Nephron (organoid): ENCODE results near the gene SULF2.

Experiments
- H3K27ac Mint-ChIP-seq, 3 experiments: 2 replicates each; pipeline ENCODE4 v1.8.0; 2020; ENCODE audit warnings: mixed read lengths in 3 of 3, mild to moderate bottlenecking in 2 of 3, moderate library complexity in 1 of 3
- H3K27me3 Mint-ChIP-seq: 2 replicates; pipeline ENCODE4 v1.8.0; 2021; ENCODE audit warnings: low read depth, mild to moderate bottlenecking, moderate library complexity, mixed read lengths
- H3K36me3 Mint-ChIP-seq: 2 replicates; pipeline ENCODE4 v1.8.0; 2020; ENCODE audit warnings: low read depth, mixed read lengths
- H3K4me1 Mint-ChIP-seq: 2 replicates; pipeline ENCODE4 v1.8.0; 2020; ENCODE audit warnings: mixed read lengths
- H3K4me3 Mint-ChIP-seq, 3 experiments: 2 replicates each; pipeline ENCODE4 v1.8.0; 2020; ENCODE audit warnings: mild to moderate bottlenecking in 3 of 3, mixed read lengths in 3 of 3, moderate library complexity in 2 of 3
- H3K9me3 Mint-ChIP-seq: 2 replicates; pipeline ENCODE4 v1.8.0; 2020; ENCODE audit warnings: mixed read lengths
- CTCF ChIP-seq, 3 experiments: fragments of 200-600 bp; sonication (generic); IDR thresholded peaks; one replicate each; pipeline ENCODE4 v1.5.0; 2021; ENCODE audit warnings: antibody characterized with exemption in 3 of 3; ENCODE audit not compliant: unreplicated experiment in 3 of 3

The SULF2 gene

GRCh38 chr20:47818996-47819609 is 33.8 kb upstream of the SULF2 start:
- Mint-ChIP-seq H3K36me3 (no peaks in the 10 kb centered on the region), H3K27me3 (peaks cover 14% of the 10 kb centered on the region), H3K9me3 (peaks cover 2% of the 10 kb centered on the region), H3K4me1 (peaks cover 35% of the 10 kb centered on the region), H3K4me3 (no peak overlapping the region), H3K27ac (no peak overlapping the region)
- no peak for TF ChIP-seq CTCF (IDR thresholded peaks at IDR 0.05; ENCODE audit: unreplicated experiment in 3 of 3)

- TF ChIP-seq CTCF (IDR thresholded peaks at IDR 0.05; ENCODE audit: unreplicated experiment in 3 of 3) = no peak
- peaks cover 14% of the 10 kb centered on the region for H3K27me3 Mint-ChIP-seq
- peaks cover 9% of the 10 kb centered on the region for H3K9me3 Mint-ChIP-seq
- peaks cover 35% of the 10 kb centered on the region for H3K4me1 Mint-ChIP-seq
- H3K36me3 Mint-ChIP-seq = no peaks in the 10 kb centered on the region
- no peak overlapping the region for H3K27ac Mint-ChIP-seq
- no peak overlapping the region for H3K4me3 Mint-ChIP-seq
These were observed 33.2 kb upstream of the SULF2 start for GRCh38 chr20:47818466-47818865.

- Mint-ChIP-seq H3K27ac (no peak overlapping the region), H3K4me3 (peak overlapping the region in 1 of 3 experiments; percentile 23), H3K36me3 (no peaks in the 10 kb centered on the region), H3K4me1 (peaks cover 30% of the 10 kb centered on the region), H3K9me3 (peaks cover 11% of the 10 kb centered on the region), H3K27me3 (peaks cover 14% of the 10 kb centered on the region)
- TF ChIP-seq CTCF (IDR thresholded peaks at IDR 0.05; ENCODE audit: unreplicated experiment in 3 of 3) = no peak
These were observed 32.7 kb upstream of the SULF2 start for GRCh38 chr20:47818016-47818415.

GRCh38 chr20:47817573-47817972 is 32.3 kb upstream of the SULF2 start:
- no peak for TF ChIP-seq CTCF (IDR thresholded peaks at IDR 0.05; ENCODE audit: unreplicated experiment in 3 of 3)
- H3K4me1 Mint-ChIP-seq = peaks cover 26% of the 10 kb centered on the region
- H3K27ac Mint-ChIP-seq = no peak overlapping the region
- H3K9me3 Mint-ChIP-seq = peaks cover 13% of the 10 kb centered on the region
- H3K27me3 Mint-ChIP-seq = peaks cover 14% of the 10 kb centered on the region
- no peaks in the 10 kb centered on the region for H3K36me3 Mint-ChIP-seq
- H3K4me3 Mint-ChIP-seq = no peak overlapping the region

- H3K9me3 Mint-ChIP-seq = peaks cover 13% of the 10 kb centered on the region
- H3K4me1 Mint-ChIP-seq = peaks cover 24% of the 10 kb centered on the region
- H3K27ac Mint-ChIP-seq = peak overlapping the region in 1 of 3 experiments; percentile 37
- peak overlapping the region in 1 of 3 experiments; percentile 3 for H3K4me3 Mint-ChIP-seq
- peaks cover 14% of the 10 kb centered on the region for H3K27me3 Mint-ChIP-seq
- no peak for TF ChIP-seq CTCF (IDR thresholded peaks at IDR 0.05; ENCODE audit: unreplicated experiment in 3 of 3)
- H3K36me3 Mint-ChIP-seq = no peaks in the 10 kb centered on the region
These were observed 31.5 kb upstream of the SULF2 start for GRCh38 chr20:47816487-47817451.
